ENCODE results near the gene PLXDC2.

DNA sequence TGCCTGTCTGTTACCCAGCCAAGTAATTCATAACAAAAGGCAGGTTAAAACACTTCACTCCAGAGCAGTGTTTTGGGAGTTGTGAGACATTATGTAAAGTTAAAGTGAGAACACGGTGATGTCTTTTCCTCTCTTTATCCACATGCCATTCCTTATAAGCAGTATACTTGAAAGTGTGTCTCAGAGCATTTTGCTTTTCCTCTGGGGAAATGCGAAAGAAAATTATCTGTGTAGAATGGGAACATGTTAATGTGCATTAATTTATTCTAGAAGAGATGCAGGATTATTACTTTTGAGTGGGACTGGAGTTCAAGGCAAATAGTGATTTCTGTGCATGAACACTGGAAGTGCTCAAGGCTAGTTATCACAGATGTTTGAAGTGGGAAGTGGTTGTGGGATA, 170.4 kb downstream of the PLXDC2 start:
- TF ChIP-seq, protein P1, sequence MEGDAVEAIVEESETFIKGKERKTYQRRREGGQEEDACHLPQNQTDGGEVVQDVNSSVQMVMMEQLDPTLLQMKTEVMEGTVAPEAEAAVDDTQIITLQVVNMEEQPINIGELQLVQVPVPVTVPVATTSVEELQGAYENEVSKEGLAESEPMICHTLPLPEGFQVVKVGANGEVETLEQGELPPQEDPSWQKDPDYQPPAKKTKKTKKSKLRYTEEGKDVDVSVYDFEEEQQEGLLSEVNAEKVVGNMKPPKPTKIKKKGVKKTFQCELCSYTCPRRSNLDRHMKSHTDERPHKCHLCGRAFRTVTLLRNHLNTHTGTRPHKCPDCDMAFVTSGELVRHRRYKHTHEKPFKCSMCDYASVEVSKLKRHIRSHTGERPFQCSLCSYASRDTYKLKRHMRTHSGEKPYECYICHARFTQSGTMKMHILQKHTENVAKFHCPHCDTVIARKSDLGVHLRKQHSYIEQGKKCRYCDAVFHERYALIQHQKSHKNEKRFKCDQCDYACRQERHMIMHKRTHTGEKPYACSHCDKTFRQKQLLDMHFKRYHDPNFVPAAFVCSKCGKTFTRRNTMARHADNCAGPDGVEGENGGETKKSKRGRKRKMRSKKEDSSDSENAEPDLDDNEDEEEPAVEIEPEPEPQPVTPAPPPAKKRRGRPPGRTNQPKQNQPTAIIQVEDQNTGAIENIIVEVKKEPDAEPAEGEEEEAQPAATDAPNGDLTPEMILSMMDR (IDR thresholded peaks at IDR 0.05): no peak
- TF ChIP-seq POLR2A (IDR thresholded peaks at IDR 0.05): no peak

All from vagina (tissue), 2 donors.